Natural killer cell (primary cell): Measurements from ENCODE around the gene UQCRC1. TPM values are rescaled to one million over a fixed set of nuclear protein-coding genes. Genes with fewer than 3 reads are reported as not detected.

Experiments used
- ATAC-seq, 3 donors: fragments of 150-1000 bp in 2 of 3; fragments of 200-7000 bp in 1 of 3; cut with Tn5 transposase; 1 replicate in 1 of 3; 2 replicates in 2 of 3; pipeline ENCODE4 v1.10.0; 2021; ENCODE audit warnings: mild to moderate bottlenecking in 2 of 3, moderate library complexity in 2 of 3
- DNase-seq, 2 donors: peaks; one replicate each; pipeline versions ENCODE4 v3.0.0 to v3.0.0-alpha.2; 2013 to 2021; ENCODE audit warnings: mixed read lengths in 1 of 2
- H3K27ac ChIP-seq: one replicate; pipeline ENCODE4 v1.5.1; 2013; ENCODE audit warnings: mild to moderate bottlenecking, low read length
- H3K27me3 ChIP-seq: one replicate; pipeline ENCODE4 v1.6.1; 2013; ENCODE audit warnings: low read length; ENCODE audit not compliant: control insufficient read depth, insufficient read depth
- H3K36me3 ChIP-seq: one replicate; pipeline ENCODE4 v1.6.1; 2013; ENCODE audit warnings: low read length; ENCODE audit not compliant: control insufficient read depth, insufficient read depth
- H3K4me1 ChIP-seq: one replicate; pipeline ENCODE4 v1.6.1; 2013; ENCODE audit warnings: low read length; ENCODE audit not compliant: control insufficient read depth, insufficient read depth
- H3K4me3 ChIP-seq: one replicate; pipeline ENCODE4 v1.5.1; 2013; ENCODE audit warnings: low read length
- H3K9me3 ChIP-seq: one replicate; pipeline ENCODE4 v1.6.1; 2013; ENCODE audit warnings: low read length; ENCODE audit not compliant: control insufficient read depth, insufficient read depth
- H3K27ac Mint-ChIP-seq, 2 donors: one replicate each; pipeline ENCODE4 v1.8.0; 2022; ENCODE audit warnings: mild to moderate bottlenecking in 2 of 2, mixed read lengths in 2 of 2, moderate library complexity in 1 of 2
- H3K27me3 Mint-ChIP-seq, 2 donors: one replicate each; pipeline ENCODE4 v1.8.0; 2022; ENCODE audit warnings: low read depth in 2 of 2, mixed read lengths in 2 of 2
- H3K36me3 Mint-ChIP-seq: one replicate; pipeline ENCODE4 v1.8.0; 2022; ENCODE audit warnings: mixed read lengths
- H3K4me1 Mint-ChIP-seq, 2 donors: one replicate each; pipeline ENCODE4 v1.8.0; 2022; ENCODE audit warnings: mixed read lengths in 2 of 2
- H3K4me3 Mint-ChIP-seq: one replicate; pipeline ENCODE4 v1.8.0; 2022; ENCODE audit warnings: mild to moderate bottlenecking, moderate library complexity, mixed read lengths
- H3K9me3 Mint-ChIP-seq, 2 donors: one replicate each; pipeline ENCODE4 v1.8.0; 2022; ENCODE audit warnings: mixed read lengths in 2 of 2
- WGBS: methylation state at CpG from one replicate; pipeline ENCODE4 v1.1.7; 2013; ENCODE audit warnings: missing lambda C conversion rate; ENCODE audit not compliant: insufficient coverage; 5-methylcytosine and 5-hydroxymethylcytosine counted together
- intact Hi-C: fragments of 100-400 bp; cut with micrococcal nuclease; formaldehyde crosslinking; loops from one replicate; pipeline ENCODE4 v1.14.2; 2022
- total RNA-seq, 4 donors: library from RNA; stranded (reverse); fragments of 120-200 nt in 1 of 4; gene quantifications; one replicate each; pipeline versions ENCODE4 v1.2.3 to v1.2.4, GENCODE V29; 2013 to 2022
- TF ChIP-seq, protein P1 (sequence below): fragments of 200-600 bp; IDR thresholded peaks from one replicate; pipeline ENCODE4 v1.8.0; 2022; ENCODE audit warnings: antibody characterized with exemption

The UQCRC1 gene
- total RNA-seq, 3 donors from 2014 or later (not counting 1 experiment from before 2014, with no cell fraction given) = 117 to 139 (median 124) TPM

DNA sequence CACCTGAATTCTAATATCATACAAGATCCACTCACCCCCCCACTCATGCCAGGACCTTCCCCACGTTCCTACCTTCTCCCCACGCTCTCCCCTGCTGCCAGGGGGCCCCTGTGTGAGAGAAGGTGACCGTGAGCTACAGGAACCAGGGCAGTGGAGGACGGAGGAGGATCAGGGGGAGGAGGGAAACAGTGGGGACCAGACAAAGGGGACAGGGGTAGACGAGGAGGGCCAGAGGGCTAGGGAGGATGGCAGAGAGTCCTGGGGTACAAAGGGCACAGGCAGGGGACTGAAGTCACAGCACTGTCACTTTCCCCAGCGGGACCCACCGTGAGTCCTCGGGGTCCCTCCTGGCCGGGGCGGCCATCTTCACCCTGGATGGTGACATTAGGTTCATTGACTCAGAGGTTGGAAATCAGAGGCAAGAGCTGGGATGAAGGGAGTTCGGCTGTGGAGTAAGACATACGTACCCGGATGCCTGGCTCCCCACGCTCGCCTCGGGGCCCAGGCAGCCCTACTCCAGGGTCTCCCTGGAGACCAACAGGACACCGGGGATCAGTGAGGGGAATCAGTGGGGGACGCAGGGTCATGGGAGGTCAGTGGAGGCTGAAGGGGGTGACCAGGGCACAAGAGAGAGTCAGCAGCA is 39.5 kb downstream of the UQCRC1 start:
- ATAC-seq = no peak
- no peaks in the 10 kb centered on the region for H3K27me3 Mint-ChIP-seq
- TF ChIP-seq, protein P1, sequence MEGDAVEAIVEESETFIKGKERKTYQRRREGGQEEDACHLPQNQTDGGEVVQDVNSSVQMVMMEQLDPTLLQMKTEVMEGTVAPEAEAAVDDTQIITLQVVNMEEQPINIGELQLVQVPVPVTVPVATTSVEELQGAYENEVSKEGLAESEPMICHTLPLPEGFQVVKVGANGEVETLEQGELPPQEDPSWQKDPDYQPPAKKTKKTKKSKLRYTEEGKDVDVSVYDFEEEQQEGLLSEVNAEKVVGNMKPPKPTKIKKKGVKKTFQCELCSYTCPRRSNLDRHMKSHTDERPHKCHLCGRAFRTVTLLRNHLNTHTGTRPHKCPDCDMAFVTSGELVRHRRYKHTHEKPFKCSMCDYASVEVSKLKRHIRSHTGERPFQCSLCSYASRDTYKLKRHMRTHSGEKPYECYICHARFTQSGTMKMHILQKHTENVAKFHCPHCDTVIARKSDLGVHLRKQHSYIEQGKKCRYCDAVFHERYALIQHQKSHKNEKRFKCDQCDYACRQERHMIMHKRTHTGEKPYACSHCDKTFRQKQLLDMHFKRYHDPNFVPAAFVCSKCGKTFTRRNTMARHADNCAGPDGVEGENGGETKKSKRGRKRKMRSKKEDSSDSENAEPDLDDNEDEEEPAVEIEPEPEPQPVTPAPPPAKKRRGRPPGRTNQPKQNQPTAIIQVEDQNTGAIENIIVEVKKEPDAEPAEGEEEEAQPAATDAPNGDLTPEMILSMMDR = no peak
- peaks cover 13% of the 10 kb centered on the region for H3K4me1 ChIP-seq
- H3K36me3 Mint-ChIP-seq = no peaks in the 10 kb centered on the region
- no peak overlapping the region for H3K4me3 ChIP-seq
- no peak overlapping the region for H3K27ac Mint-ChIP-seq
- no peak overlapping the region for H3K4me3 Mint-ChIP-seq
- DNase-seq = no peak
- H3K4me1 Mint-ChIP-seq = peaks cover 0 to 10% of the 10 kb centered on the region in 2 donors
- no peaks in the 10 kb centered on the region for H3K36me3 ChIP-seq
- no peaks in the 10 kb centered on the region for H3K9me3 ChIP-seq
- intact Hi-C loops = no loop called here
- no peak overlapping the region for H3K27ac ChIP-seq
- no peaks in the 10 kb centered on the region for H3K9me3 Mint-ChIP-seq
- no peaks in the 10 kb centered on the region for H3K27me3 ChIP-seq
- 89% methylated on average over 16 of the region's 18 CpGs for WGBS

DNA sequence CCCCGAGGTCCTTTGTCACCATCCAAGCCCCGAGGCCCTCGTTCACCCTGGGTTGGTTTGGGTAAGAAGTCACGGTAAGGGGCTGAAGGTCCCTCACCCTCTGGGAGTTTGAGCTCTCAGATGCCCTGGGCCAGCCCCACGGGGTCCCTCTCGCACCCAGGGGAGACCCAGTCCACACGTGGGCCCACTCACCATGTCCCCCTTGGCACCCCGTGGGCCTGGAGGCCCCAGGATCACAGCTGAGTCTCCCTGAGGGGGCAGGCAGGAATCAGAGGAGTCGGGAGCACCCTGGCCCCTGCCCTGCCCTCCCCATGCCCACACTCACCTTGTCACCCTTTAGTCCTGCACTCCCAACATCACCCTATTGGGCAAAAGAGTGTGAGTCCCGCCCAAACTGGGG is 40.0 kb downstream of the UQCRC1 start:
- no peak for DNase-seq
- Mint-ChIP-seq H3K9me3 (no peaks in the 10 kb centered on the region), H3K4me3 (no peak overlapping the region), H3K4me1 (peaks cover under 1 to 15% of the 10 kb centered on the region in 2 donors), H3K27me3 (no peaks in the 10 kb centered on the region), H3K36me3 (no peaks in the 10 kb centered on the region), H3K27ac (peak overlapping the region in 1 of 2 donors; percentile 40)
- ATAC-seq = no peak
- Histone ChIP-seq H3K27ac (no peak overlapping the region), H3K9me3 (no peaks in the 10 kb centered on the region), H3K27me3 (no peaks in the 10 kb centered on the region), H3K4me1 (peaks cover 17% of the 10 kb centered on the region), H3K4me3 (no peak overlapping the region), H3K36me3 (no peaks in the 10 kb centered on the region)
- WGBS = 85% methylated on average over 10 of the region's 10 CpGs
- intact Hi-C loops = no loop called here
- TF ChIP-seq, protein P1 = no peak

DNA sequence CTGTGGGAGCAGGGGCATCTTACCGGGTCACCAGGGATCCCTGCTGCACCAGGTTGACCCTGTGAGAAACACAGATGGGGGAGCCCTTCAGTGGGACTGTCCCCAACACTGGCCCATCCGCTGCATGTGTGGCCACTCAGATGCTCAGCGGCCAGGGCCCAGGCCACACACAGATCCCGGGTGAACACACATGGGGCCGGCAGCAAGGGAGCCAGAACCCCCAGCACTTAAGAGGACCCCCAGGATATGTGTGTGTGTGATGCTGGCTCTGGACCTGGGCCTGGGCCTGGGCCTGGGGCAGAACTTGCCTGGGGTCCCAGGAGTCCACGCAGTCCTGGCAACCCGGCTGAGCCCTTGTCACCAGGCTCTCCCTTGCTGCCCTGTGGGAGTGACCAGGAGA is 41.0 kb downstream of the UQCRC1 start:
- 92% methylated on average over 7 of the region's 7 CpGs for WGBS
- Mint-ChIP-seq H3K27ac (no peak overlapping the region), H3K4me3 (no peak overlapping the region), H3K27me3 (no peaks in the 10 kb centered on the region), H3K4me1 (peaks cover 8 to 23% of the 10 kb centered on the region in 2 donors), H3K36me3 (no peaks in the 10 kb centered on the region), H3K9me3 (no peaks in the 10 kb centered on the region)
- Histone ChIP-seq H3K9me3 (no peaks in the 10 kb centered on the region), H3K4me1 (peaks cover 27% of the 10 kb centered on the region), H3K4me3 (no peak overlapping the region), H3K27me3 (no peaks in the 10 kb centered on the region), H3K36me3 (no peaks in the 10 kb centered on the region), H3K27ac (no peak overlapping the region)
- TF ChIP-seq, protein P1 = no peak
- ATAC-seq = no peak
- intact Hi-C loops = no loop called here
- DNase-seq = no peak

DNA sequence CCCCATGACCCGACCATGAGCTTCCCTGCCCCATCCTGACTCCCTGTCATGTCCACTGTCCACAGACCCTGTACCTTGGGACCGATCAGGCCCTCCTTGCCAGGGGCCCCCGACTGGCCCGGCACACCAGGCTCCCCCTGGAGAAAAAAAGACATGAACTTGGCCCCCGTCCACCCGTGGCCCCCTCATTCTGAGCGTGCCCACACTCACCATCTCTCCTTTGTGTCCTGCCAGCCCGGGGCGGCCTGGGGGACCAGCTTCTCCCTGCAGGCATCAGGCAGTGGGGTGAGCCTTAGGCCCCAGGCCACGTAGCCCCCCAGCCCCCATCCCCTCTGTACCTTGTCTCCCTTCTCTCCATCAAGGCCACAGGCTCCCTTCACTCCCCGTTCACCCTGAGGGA is 41.9 kb downstream of the UQCRC1 start:
- Mint-ChIP-seq H3K4me1 (peaks cover 8 to 32% of the 10 kb centered on the region in 2 donors), H3K27me3 (no peaks in the 10 kb centered on the region), H3K36me3 (no peaks in the 10 kb centered on the region), H3K9me3 (no peaks in the 10 kb centered on the region), H3K27ac (peak overlapping the region in 1 of 2 donors; percentile 94), H3K4me3 (no peak overlapping the region)
- 87% methylated on average over 11 of the region's 11 CpGs for WGBS
- DNase-seq = no peak
- no peaks in the 10 kb centered on the region for H3K27me3 ChIP-seq
- no peaks in the 10 kb centered on the region for H3K9me3 ChIP-seq
- no peak overlapping the region for H3K4me3 ChIP-seq
- intact Hi-C loops = no loop called here
- TF ChIP-seq, protein P1 = no peak
- no peak overlapping the region for H3K27ac ChIP-seq
- ATAC-seq = no peak
- H3K4me1 ChIP-seq = peaks cover 30% of the 10 kb centered on the region
- no peaks in the 10 kb centered on the region for H3K36me3 ChIP-seq
